ENCODE data around the gene CSPG5.

Gene CSPG5

DNA sequence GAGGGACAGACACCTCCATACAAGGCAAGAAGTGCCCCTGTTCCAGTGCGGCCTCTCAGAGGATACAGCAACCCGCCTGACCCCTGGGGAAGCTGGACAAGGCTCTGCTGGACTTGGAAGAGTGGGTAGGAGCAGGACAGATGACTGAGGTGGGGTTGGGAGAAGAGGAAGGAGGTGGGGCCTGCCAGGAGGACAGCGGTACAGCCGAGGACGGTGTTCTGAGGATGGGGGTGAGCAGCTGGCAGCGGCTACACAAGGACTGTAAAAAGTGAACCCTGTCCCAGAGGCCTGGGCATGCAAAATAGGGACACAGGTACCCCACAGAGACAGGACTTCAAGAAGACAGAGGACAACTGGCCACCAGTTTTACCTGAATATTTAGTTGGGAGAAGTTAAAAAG, 41.7 kb downstream of the CSPG5 start:
- no peaks in the 10 kb centered on the region for H3K4me1 ChIP-seq (ENCODE audit: control insufficient read depth in 1 of 2, insufficient read depth in 1 of 2, low read depth in 1 of 2, low read length in 1 of 2)
- H3K4me3 ChIP-seq (ENCODE audit: low read depth in 1 of 2, low read length in 1 of 2), result no peak overlapping the region
- H3K9me3 ChIP-seq, result no peaks in the 10 kb centered on the region
- H3K27me3 ChIP-seq, result peaks cover 7% of the 10 kb centered on the region
- no peak for TF ChIP-seq CTCF (IDR thresholded peaks at IDR 0.05)
- no peaks in the 10 kb centered on the region for H3K36me3 ChIP-seq
- H3K27ac ChIP-seq, result no peak overlapping the region

DNA sequence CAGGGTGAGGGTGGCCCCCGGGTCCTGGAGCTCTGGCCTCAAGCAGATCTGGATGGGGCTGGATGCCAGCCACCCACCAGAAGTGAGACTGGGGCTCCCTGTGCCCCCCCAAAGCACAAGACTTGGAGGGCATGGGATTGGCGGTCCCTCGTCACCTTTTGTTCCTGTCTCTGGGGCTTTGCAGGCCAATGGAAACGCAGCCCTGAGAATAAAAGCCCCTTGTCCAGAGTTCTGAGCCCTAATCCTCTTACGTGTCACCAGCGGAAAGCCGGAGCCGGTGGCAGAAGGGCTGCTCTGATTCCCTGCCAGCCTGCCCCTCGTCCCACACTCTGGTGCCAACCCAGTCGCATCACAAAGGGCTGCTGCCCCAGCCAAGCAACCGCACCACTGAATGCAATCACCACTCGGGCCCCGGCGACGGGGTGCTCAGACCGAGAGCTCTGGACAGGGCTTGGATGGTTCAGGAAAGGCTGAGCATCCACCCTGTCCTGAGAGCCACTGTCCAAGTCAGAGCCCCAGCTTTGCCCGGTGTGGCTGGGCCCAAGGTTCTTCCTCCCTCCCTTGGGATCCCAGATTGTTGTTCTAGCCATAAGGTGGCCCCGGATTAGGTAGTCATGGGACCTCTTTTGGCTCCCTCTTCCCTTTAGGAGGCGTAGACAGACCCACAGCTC, 42.3 kb downstream of the CSPG5 start:
- no peak for TF ChIP-seq CTCF (IDR thresholded peaks at IDR 0.05)

DNA sequence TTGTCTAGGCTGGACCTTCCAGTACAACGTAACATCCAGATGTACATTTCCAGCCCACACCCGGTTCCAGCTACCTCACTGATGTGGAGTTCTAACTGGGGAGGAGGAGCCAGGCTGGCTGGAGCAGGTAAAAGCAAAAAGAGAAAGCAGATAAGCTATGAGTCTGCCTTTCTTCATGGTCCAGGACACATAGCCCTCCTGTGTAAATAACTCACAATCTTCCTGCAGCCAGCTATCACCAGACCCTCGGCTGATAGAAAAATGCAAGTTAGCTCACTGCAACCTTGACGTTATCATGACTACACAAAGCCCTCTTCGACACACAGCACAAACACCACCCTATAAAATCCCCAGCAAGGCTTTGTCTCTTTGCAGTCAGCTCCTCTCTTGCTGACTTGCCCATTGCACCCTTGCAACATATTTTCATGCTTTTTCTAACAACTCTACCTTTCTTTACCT, 44.6 kb downstream of the CSPG5 start:
- Histone ChIP-seq H3K4me3 (ENCODE audit: low read depth in 1 of 2, low read length in 1 of 2) (no peak overlapping the region), H3K27me3 (peaks cover 7% of the 10 kb centered on the region), H3K4me1 (ENCODE audit: control insufficient read depth in 1 of 2, insufficient read depth in 1 of 2, low read depth in 1 of 2, low read length in 1 of 2) (no peaks in the 10 kb centered on the region), H3K9me3 (no peaks in the 10 kb centered on the region), H3K36me3 (no peaks in the 10 kb centered on the region), H3K27ac (no peak overlapping the region)
- TF ChIP-seq CTCF (IDR thresholded peaks at IDR 0.05), result no peak

More for the DNA sequence above, 42.3 kb downstream of the CSPG5 start:
- H3K36me3 ChIP-seq, result no peaks in the 10 kb centered on the region
- H3K4me3 ChIP-seq (ENCODE audit: low read depth in 1 of 2, low read length in 1 of 2), result no peak overlapping the region
- peaks cover 7% of the 10 kb centered on the region for H3K27me3 ChIP-seq
- no peaks in the 10 kb centered on the region for H3K9me3 ChIP-seq
- H3K4me1 ChIP-seq (ENCODE audit: control insufficient read depth in 1 of 2, insufficient read depth in 1 of 2, low read depth in 1 of 2, low read length in 1 of 2), result no peaks in the 10 kb centered on the region
- no peak overlapping the region for H3K27ac ChIP-seq

DNA sequence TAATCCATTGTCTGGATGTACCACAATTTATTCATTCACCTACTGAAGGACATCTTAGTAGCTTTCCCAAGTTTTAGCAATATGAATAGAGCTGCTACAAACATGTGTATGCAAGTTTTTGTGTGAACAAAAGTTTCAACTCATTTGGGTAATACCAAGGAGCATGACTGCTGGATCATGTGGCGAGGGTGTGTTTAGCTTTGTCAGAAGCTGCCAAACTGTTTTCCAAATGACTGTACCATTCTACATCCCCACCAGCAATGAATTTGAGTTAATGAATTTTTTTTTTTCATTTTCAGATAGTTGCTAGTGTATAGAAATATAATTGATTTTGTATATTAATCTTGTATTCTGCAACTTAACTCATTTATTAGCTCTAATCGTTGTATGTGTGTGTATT, 45.2 kb downstream of the CSPG5 start:
- TF ChIP-seq CTCF (IDR thresholded peaks at IDR 0.05), result no peak
- Histone ChIP-seq H3K9me3 (no peaks in the 10 kb centered on the region), H3K36me3 (no peaks in the 10 kb centered on the region), H3K4me1 (ENCODE audit: control insufficient read depth in 1 of 2, insufficient read depth in 1 of 2, low read depth in 1 of 2, low read length in 1 of 2) (no peaks in the 10 kb centered on the region), H3K27me3 (peaks cover 7% of the 10 kb centered on the region), H3K4me3 (ENCODE audit: low read depth in 1 of 2, low read length in 1 of 2) (no peak overlapping the region), H3K27ac (no peak overlapping the region)

- H3K36me3 ChIP-seq, result no peaks in the 10 kb centered on the region
- no peaks in the 10 kb centered on the region for H3K27me3 ChIP-seq
- H3K9me3 ChIP-seq, result no peaks in the 10 kb centered on the region
- H3K4me3 ChIP-seq (ENCODE audit: low read depth in 1 of 2, low read length in 1 of 2), result no peak overlapping the region
- H3K4me1 ChIP-seq (ENCODE audit: control insufficient read depth in 1 of 2, insufficient read depth in 1 of 2, low read depth in 1 of 2, low read length in 1 of 2), result no peaks in the 10 kb centered on the region
- H3K27ac ChIP-seq, result no peak overlapping the region
- no peak for TF ChIP-seq CTCF (IDR thresholded peaks at IDR 0.05)
Measured at GRCh38 chr3:47527952-47528725, 50.5 kb downstream of the CSPG5 start.

Data from neutrophil (primary cell).